Left lung (tissue), 10 donors: Measurements from ENCODE around the gene ANGPTL4. TPM values are rescaled to one million over a fixed set of nuclear protein-coding genes. Genes with fewer than 3 reads are reported as not detected.

Experiments used
- ATAC-seq: fragments of 200-7000 bp; cut with Tn5 transposase; one replicate; pipeline ENCODE4 v1.9.1; 2020; ENCODE audit warnings: moderate library complexity
- DNase-seq, 4 donors: peaks; one replicate each; pipeline ENCODE4 v3.0.0-alpha.2; 2013 to 2020
- H3K27ac ChIP-seq, 2 donors: fragments of 200-600 bp; sonication (generic) in 1 of 2; one replicate each; pipeline versions ENCODE4 v1.5.0 to v1.8.0; 2020 to 2021
- H3K27me3 ChIP-seq, 2 donors: fragments of 200-600 bp; sonication (generic) in 1 of 2; one replicate each; pipeline versions ENCODE4 v1.5.0 to v1.8.0; 2020 to 2021
- H3K36me3 ChIP-seq, 2 donors: fragments of 200-600 bp; sonication (generic) in 1 of 2; one replicate each; pipeline versions ENCODE4 v1.5.0 to v1.8.0; 2020 to 2021
- H3K4me1 ChIP-seq, 2 donors: fragments of 200-600 bp; one replicate each; pipeline ENCODE4 v1.8.0; 2021
- H3K4me3 ChIP-seq, 2 donors: fragments of 200-600 bp; sonication (generic) in 1 of 2; one replicate each; pipeline versions ENCODE4 v1.5.0 to v1.8.0; 2020 to 2021; ENCODE audit warnings: mild to moderate bottlenecking in 1 of 2
- H3K9me3 ChIP-seq, 2 donors: fragments of 200-600 bp; sonication (generic) in 1 of 2; one replicate each; pipeline versions ENCODE4 v1.5.0 to v1.8.0; 2020 to 2021
- intact Hi-C, 2 donors: fragments of 100-400 bp; cut with DNase I; formaldehyde crosslinking; loops; one replicate each; pipeline versions ENCODE4 v1.11.2 to v1.14.2; 2022
- polyA plus RNA-seq, 6 donors: library from polyadenylated mRNA; unstranded; fragments of 120-200 nt; gene quantifications; one replicate each; pipeline ENCODE4 v1.2.1, GENCODE V29; 2013; ENCODE audit not compliant: insufficient read length in 6 of 6
- total RNA-seq, 2 donors: library from RNA; stranded (reverse); fragmentation: NEBNext Ultra II Directional; extraction: Animal tissue kit (Norgen Biotek cat#: 25700); gene quantifications; one replicate each; pipeline ENCODE4 v1.2.1, GENCODE V29; 2021
- TF ChIP-seq, protein P1 (sequence below), 2 donors: fragments of 200-600 bp; sonication (generic) in 1 of 2; IDR thresholded peaks; one replicate each; pipeline versions ENCODE4 v1.5.0 to v1.8.0; 2021; ENCODE audit warnings: antibody characterized with exemption in 2 of 2
- donor health status: DM: no; HTN: yes; CAD: no.
- donor health status: DM: no; HTN: no; CAD: no.

ANGPTL4 gene
- total and polyA plus RNA-seq, 8 donors = 2.5 to 24.8 (median 4.3) TPM

DNA sequence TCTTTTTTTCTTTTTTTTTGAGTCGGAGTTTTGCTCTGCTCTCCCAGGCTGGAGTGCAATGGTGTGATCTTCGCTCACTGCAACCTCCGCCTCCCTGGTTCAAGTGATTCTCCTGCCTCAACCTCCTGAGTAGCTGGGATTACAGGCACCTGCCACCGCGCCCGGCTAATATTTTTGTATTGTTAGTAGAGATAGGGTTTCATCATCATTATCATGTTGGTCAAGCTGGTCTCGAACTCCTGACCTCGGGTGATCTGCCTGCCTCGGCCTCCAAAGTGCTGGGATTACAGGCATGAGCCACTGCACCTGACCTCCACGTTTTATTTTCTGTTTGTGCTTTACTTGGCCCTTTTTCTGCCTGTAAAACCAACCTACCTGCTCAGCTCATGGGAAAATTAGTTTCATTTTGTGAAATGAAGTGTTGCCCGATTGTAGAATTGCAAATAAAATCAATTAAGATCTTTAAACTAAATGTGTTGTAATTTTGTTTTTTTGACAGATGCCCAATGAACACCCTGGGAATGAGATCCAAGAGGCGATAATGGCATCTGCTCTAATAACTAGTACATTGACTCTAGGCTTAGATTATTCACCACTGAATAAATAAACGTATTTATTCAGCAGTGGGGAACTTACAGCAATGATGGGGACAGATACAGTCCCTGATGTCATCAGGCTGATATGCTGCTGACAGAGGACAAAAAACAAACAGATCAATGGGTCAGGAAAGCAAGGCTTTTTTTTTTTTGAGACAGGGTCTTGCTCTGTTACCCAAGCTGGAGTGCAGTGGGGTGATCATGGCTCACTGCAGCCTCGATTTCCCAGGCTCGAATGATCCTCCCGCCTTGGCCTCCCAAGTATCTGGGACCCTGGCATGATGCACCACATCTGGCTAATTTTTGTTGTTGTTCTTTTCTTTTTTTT is 24.0 kb downstream of the ANGPTL4 start:
- intact Hi-C loops = no loop called here
- H3K27ac ChIP-seq = no peak overlapping the region
- no peak overlapping the region for H3K4me3 ChIP-seq
- no peaks in the 10 kb centered on the region for H3K27me3 ChIP-seq
- H3K36me3 ChIP-seq = no peaks in the 10 kb centered on the region
- DNase-seq = no peak
- peaks cover 12 to 43% of the 10 kb centered on the region in 2 donors for H3K4me1 ChIP-seq
- ATAC-seq = no peak
- TF ChIP-seq, protein P1, sequence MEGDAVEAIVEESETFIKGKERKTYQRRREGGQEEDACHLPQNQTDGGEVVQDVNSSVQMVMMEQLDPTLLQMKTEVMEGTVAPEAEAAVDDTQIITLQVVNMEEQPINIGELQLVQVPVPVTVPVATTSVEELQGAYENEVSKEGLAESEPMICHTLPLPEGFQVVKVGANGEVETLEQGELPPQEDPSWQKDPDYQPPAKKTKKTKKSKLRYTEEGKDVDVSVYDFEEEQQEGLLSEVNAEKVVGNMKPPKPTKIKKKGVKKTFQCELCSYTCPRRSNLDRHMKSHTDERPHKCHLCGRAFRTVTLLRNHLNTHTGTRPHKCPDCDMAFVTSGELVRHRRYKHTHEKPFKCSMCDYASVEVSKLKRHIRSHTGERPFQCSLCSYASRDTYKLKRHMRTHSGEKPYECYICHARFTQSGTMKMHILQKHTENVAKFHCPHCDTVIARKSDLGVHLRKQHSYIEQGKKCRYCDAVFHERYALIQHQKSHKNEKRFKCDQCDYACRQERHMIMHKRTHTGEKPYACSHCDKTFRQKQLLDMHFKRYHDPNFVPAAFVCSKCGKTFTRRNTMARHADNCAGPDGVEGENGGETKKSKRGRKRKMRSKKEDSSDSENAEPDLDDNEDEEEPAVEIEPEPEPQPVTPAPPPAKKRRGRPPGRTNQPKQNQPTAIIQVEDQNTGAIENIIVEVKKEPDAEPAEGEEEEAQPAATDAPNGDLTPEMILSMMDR (IDR thresholded peaks at IDR 0.05) = no peak
- H3K9me3 ChIP-seq = peaks cover 0 to 4% of the 10 kb centered on the region in 2 donors

DNA sequence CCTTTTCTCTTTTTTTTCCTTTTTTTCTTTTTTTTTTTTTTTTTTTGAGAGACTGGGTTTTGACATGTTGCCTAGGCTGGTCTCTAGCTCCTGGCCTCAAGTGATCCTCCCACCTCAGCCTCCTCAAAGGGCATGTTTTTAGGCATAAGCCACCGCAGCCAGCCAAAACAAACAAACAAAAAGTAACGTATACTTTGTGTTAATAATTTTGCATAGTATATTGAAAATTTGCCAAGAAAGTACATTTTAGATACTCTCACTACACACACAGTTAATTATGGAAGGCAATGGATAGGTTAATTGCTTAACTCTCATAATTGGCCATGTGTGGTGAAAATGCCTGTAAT is 24.6 kb downstream of the ANGPTL4 start:
- no peaks in the 10 kb centered on the region for H3K36me3 ChIP-seq
- ATAC-seq = no peak
- H3K27ac ChIP-seq = no peak overlapping the region
- TF ChIP-seq, protein P1 (IDR thresholded peaks at IDR 0.05) = no peak
- intact Hi-C loops = no loop called here
- H3K9me3 ChIP-seq = peaks cover 0 to 4% of the 10 kb centered on the region in 2 donors
- no peak overlapping the region for H3K4me3 ChIP-seq
- DNase-seq = no peak
- no peaks in the 10 kb centered on the region for H3K27me3 ChIP-seq
- peaks cover 12 to 49% of the 10 kb centered on the region in 2 donors for H3K4me1 ChIP-seq

DNA sequence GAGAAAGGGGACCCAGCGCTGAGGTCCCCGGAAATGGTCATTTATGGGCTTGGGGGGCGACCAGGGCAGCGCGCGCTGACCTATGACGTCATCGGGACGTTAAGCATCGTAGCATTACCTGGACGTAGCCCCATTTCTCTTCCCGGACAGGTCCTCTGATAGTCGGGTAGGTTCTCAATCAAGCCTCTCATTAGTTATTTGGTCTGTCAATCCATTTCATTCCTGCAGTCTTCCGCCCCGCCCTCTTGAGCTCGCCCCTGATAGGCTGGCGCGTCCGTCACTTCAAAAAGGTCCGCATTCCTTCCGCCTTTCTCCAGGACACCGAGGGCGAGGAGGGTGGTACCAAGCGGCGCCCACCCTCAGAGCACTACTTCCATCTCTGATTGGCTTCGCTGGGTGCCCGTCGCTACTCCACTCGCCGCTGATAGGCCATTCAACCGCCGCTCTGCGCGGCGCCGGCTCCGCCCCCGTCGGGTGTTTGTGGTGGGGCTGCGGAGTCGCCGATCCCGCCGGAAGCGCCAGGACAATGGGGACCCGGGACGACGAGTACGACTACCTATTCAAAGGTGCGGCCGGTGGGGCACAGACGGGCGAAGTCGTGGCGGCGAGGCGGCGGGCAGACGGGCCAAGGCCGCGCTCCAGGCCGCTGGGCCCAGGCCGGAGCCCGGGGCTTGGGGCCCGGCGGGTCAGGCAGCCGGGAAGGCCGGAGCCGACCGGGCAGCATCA is 26.1 kb downstream of the ANGPTL4 start, which contains the start of gene RAB11B:
RAB11B (plus strand) TSS at position 470 of the 726 bp plus-strand sequence; CDS start at position 527, 57 bp downstream.
- ATAC-seq = peak; percentile 93
- peaks cover 24 to 53% of the 10 kb centered on the region in 2 donors for H3K4me1 ChIP-seq
- intact Hi-C loops = no loop called here

DNA sequence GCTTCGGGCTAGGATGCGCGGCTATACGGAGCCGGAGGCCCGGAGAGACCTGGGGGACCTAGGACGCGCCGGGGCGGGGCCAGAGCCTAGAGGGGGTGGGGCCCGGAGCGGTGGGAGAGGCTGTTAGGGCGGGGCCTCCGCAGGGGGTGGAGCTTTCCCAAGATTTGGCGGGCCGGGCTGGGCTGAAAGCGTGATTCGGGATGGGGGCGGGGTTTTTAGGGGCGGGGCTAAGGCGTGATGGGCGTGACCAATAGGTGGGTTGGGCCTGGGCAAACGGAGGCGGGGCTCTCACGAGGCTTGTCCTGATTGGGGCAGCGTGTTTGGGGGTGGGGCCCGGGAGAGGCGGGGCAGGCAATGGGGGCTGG is 26.6 kb downstream of the ANGPTL4 start:
- H3K27ac ChIP-seq = peak overlapping the region; percentile 100
- no peaks in the 10 kb centered on the region for H3K27me3 ChIP-seq
- TF ChIP-seq, protein P1 (IDR thresholded peaks at IDR 0.05) = no peak
- H3K4me3 ChIP-seq = peak overlapping the region; percentile 80 to 83
- peak; percentile 84 for ATAC-seq
- peak; percentile 66 to 98 (median 92) for DNase-seq
- H3K9me3 ChIP-seq = peaks cover 0 to 4% of the 10 kb centered on the region in 2 donors
- intact Hi-C loops = no loop called here
- H3K36me3 ChIP-seq = no peaks in the 10 kb centered on the region
- H3K4me1 ChIP-seq = peaks cover 27 to 53% of the 10 kb centered on the region in 2 donors

More for the DNA sequence above, 26.1 kb downstream of the ANGPTL4 start, which contains the start of gene RAB11B:
- Histone ChIP-seq H3K27ac (peak within 1 kb of the TSS; percentile 100), H3K36me3 (no peaks in the 10 kb centered on the region), H3K9me3 (peaks cover 0 to 4% of the 10 kb centered on the region in 2 donors), H3K4me3 (peak within 1 kb of the TSS; percentile 80 to 83), H3K27me3 (no peaks in the 10 kb centered on the region)
- peak; percentile 97 to 100 (median 100) for DNase-seq
- TF ChIP-seq, protein P1 (IDR thresholded peaks at IDR 0.05) = no peak
